DMS79 treated with DMSO at 0.1 percent for 48 hours (cell line): ENCODE data around the gene LNX1.
A peak's percentile ranks its signal among the peaks of the same experiment; 100 is the strongest.

ENCODE experiments used
- DNase-seq: peaks from one replicate; lab custom pipeline; 2025; lab: John Stamatoyannopoulos, UW

LNX1 gene

DNA sequence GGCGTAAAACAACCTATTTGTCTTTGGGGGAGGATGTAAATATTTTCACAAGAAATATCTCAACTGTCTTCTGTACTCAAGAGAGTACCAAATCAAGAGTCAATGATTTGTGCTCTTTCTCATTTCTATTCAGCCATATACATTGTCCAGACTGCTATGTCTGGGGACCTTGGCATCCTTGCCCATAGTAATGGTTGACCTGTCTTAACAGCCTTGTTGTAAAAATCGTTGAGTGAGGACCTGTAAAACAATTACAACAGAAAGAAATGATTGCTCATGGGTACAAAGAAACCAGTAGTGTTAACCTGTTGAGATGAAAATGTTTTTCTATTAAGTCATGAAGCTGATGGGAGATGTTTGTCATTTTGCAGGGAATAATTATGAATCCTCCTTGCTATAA is 56.6 kb downstream of the LNX1 start:
- DNase-seq = no peak

DNA sequence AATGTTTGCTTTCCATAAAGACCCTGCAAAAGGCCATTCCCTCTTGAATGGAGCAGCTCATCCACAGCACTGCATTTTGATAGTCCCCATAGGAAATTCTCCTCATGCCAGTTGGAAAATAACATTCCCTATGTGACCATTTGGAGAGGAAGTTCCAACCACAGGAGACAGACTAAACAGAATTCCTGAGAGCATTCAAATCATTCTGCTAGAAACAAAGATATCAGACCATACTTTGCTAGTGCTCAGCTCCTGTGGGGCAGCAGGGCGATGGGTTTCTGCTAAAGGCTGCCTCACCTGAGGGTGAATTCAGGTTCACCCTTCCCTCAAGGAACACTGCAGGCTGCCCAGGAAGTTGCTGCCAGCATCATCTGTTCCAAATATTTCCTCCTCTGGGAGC is 58.8 kb downstream of the LNX1 start:
- DNase-seq = no peak

DNA sequence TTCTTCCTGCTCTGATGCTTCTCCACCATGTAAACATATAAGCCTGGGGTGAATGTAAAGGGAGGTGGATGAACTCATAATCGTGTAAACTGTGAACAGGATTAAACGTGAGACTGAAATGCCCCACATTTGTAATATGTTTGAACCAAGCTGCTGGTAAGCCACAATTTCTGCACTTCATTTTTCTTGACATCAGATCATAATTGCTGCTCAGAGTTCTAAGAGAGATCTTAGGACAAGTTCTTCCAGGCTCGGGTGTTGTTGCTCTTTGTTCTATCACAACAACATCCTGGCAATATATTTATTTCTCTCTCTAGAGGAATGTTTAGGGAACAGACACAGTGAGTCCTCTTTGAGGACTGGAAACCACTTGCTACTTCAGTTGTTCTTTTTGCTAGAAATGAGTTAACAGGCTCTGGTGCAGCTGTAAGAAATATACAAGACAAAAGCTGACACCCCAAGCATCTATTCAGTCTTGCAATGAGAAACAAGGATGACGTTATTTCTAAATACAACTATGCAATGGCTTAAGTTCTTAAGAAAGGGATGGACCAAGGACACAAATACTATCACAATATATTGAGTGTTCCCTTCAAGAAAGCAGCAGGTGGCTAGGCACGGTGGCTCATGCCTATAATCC is 59.6 kb downstream of the LNX1 start:
- DNase-seq = no peak

DNA sequence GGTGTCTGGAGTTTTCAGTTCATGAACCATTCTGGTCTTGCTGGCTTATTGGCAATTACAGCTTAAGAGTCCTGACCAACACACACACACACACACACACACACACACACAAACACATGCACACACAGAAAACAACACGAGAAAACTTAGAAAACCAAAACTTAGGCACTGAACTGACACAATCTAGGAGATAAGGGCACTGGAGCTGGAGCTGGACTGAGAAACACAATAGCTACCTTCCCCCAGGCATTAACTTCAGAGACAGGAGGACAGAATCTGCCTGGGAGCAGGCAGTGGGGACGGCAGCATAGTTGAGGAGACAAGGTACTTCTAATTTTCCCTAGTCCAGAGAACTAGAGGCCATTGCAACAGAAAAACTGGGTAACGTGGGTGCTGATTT is 62.3 kb downstream of the LNX1 start:
- no peak for DNase-seq

DNA sequence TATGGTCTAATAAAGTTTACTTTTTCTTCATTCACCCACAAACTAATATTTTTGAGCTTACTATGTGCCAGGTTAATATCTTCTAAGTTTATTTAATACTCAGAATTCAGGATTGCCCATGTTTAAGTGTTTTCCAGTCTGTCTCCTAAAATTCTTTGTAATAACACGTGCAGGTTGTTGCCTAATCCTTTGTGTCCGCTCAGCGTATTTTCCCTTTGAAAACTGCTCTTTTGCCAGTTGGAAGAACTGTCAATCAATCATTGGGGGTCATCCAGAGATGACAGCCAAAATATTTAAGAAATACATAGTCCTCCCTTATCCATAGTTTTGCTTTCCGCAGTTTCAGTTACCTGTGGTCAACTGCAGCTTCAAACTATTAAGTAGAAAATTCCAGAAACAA is 63.4 kb downstream of the LNX1 start:
- DNase-seq = no peak

DNA sequence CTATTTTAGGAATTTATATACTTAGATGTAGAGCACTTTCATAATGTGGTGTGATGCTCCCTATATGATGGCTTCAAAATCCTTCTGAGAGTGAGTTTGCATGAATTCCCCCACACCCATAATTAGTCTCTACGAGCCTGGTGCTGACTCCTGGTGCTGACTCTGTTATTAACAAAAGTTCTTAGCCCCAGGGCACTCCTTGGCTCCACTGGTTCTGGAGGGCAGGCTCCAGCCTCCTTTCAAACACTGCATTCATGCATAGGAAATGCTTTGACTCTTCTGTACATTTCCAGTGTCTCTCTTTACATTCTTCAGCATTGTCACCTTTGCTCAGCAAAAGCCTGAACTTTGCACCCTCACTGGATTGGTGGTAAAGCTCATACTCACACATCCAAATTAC is 64.0 kb downstream of the LNX1 start:
- no peak for DNase-seq

DNA sequence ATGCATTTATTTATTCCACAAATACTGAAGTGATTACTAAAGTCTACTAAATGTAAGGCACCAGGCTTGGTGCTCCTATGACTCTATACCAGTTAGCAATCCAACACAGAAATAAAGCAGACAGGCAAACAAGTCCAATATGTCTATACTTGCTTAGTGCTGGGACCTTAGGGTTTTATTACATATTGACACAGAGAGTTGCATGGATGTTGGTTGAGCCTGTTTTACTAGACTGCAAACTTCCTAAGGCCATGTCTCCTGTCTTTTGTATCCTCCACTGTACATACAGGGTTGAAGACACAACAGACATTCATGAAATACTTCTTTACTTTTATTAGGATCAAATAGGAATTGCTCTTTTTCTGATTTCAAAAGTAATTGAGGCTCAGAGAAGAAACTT is 69.0 kb downstream of the LNX1 start:
- no peak for DNase-seq

DNA sequence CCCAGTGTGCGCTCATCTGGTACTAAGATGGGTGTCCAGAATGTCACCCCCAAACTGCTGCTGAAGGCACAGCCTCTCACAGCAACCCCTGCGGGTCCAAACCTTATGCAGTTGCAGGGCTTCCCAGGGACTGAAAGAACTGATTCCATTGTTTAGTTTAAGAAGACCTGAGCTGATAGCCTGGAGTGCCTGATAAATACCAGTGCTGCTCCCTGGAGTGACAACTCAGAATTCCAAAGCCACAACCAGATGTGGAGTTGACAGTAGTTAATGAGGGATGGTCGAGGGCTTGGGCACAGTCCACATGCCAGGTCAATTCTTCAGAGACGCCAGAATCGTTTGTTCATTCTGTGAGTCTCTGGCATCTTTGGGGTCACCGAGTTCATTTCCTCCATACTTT is 71.2 kb downstream of the LNX1 start:
- no peak for DNase-seq

GRCh38 chr4:53518807-53519206 is 72.5 kb downstream of the LNX1 start:
- no peak for DNase-seq

GRCh38 chr4:53515076-53515475 is 76.2 kb downstream of the LNX1 start:
- no peak for DNase-seq

DNA sequence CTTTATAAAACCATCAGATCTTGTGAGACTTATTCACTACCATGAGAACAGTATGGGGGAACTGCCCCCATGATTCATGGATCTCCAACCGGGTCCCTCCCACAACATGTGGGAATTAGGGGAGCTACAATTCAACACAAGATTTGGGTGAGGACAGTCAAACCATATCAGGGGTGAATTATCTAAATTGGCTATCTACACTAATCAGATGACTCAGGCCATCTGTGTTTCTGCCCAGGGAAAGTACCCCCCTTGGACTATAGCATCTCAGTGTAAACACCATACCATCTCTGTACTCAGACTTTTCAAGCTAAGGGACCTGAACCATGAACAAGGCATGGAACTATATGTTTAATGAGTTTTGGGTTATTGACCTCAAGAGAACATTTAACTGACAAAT is 76.8 kb downstream of the LNX1 start:
- DNase-seq = no peak

DNA sequence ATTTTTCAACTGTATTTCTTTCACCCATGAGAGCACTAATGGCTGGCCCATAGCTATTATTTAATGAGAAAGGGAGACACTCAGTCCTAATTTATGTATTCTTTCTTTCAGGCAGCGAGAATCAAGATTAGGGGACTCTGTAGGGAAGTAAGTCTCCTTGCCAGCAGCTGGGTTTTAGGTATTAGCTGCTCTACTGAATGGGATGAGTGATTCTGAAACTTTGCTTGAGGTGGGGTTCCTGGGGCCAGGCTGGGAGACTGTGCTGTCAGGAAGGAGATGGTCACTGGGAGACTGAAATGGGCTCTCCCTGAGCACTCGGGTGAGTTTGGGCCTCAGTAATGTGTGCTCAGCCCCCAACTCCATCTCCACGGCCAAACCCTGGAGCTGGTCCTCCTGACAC is 78.7 kb downstream of the LNX1 start:
- no peak for DNase-seq

- no peak for DNase-seq
These were observed 80.3 kb downstream of the LNX1 start for GRCh38 chr4:53511014-53511413.

DNA sequence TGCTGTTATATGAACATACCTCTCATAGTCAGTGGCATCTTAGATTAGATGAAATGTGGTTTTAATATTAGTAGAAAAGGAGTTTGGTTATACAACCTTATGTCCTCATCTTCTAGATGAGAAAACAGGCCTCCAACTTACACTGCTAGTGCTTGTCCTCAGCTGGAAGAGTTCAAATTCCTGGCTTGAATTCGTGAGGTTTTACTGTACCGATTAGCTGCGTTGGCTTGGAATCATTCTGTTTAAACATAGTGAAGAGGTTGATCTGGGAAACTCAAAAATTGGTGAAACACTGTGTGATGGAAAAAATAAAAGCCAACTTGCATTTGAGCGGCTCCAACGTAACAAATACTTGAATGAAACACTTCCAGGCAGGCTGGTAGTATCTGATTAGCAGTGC is 81.0 kb downstream of the LNX1 start:
- DNase-seq = no peak

GRCh38 chr4:53508446-53508845 is 82.8 kb downstream of the LNX1 start:
- peak; percentile 28 for DNase-seq

- peak; percentile 78 for DNase-seq
These were observed 83.5 kb downstream of the LNX1 start for GRCh38 chr4:53507671-53508286.

- DNase-seq = no peak
These were observed 84.2 kb downstream of the LNX1 start for GRCh38 chr4:53507058-53507457.

GRCh38 chr4:53505947-53506346 is 85.3 kb downstream of the LNX1 start:
- DNase-seq = no peak

DNA sequence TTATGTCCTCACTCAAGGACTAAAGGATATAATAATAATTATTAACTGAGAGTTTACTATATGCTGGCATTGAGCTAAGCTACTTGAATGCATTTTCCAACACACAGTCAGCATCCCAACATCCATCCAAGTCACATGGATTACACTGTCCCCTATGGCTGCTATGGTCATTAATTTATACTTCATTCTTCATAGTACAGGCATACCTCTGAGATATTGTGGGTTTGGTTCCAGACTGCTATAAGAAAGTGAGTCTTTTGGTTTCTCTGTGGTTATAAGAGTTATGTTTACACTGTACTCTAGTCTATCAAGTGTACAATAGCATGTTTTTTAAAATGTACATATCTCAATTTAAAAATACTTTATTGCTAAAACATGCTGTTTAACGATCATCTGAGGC is 89.2 kb downstream of the LNX1 start:
- DNase-seq = no peak

- DNase-seq = no peak
These were observed 89.7 kb downstream of the LNX1 start for GRCh38 chr4:53501561-53501960.

DNA sequence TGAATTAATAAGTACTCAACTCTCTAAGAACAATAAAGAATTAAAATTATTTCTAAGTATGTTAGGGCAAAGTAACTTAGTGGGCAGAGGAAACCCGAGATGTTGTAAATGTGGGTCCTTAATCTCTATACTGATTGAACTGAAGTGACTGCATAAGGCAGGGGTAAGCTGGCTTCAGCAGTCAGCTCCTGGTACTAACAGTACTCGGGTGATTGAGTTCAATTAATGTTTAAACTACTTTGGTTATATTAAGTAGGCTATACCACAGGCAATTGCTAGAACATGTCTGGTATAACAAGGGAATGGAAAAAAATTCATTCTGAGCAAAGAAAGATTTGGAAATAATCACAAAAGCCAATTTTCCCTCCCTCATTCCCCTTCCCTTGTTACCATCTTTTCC is 90.7 kb downstream of the LNX1 start:
- DNase-seq = no peak

DNA sequence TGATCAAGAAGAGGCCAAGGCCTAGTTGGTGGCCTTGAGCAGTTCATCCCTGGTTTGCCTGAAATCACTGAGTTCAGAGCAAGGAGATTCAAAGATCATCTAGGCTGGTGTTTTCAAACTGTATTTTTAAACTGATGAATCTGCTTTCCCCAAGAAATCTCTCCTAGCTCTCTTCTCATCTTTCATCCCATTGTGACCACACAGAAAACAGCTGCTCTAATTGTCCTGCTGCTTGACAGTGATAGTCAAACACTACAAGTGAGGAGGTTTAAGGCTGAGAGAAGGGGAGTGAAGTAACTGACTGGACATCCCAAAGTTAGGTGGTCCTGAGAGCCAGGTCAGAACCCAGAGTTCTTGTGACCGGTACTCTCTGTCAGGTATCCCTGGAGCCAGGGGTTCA is 91.5 kb downstream of the LNX1 start:
- DNase-seq = no peak

GRCh38 chr4:53498706-53499105 is 92.6 kb downstream of the LNX1 start:
- no peak for DNase-seq

DNA sequence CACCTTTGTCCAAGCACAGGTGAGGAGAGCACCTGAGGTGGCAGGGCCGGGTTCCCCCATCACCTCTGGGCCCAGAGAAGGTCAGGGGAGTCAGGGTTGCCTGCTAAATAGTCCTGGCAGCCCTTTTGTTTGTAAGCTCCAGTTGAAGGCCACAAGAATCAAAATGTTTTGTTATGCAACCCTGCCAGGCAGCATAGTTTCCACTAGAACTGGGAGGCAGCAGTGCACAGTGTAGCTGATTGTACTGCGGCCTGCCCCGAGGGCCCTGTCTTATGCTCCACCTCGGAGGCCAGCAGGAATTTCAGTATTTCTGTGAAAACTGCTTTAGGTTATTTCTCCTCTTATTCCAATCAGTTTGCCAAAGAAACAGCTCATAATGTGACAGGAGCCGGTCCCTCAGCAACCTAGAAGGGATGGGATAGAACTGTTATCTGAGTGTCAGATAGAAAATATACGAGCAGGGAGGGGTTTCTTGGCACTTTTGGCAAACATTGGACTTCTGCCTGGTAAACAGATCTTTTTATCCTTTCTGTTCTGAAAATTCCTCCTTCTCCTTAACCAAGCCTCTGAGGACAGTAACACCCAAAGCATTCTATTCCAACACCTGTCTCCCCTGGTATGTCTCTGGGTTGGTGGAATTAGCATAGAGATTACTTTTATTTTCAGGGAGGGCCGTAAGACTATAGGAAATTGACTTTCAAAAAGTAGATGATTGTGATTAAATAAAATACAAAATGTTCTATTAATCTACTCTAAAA is 93.6 kb downstream of the LNX1 start:
- no peak for DNase-seq
